HepG2 (cell line): ENCODE measurements around the gene THSD8. TPM values are rescaled to one million over a fixed set of nuclear protein-coding genes. Genes with fewer than 3 reads are reported as not detected.

ENCODE experiments used
- AGO1 ChIP-seq: fragments of 200-400 bp; formaldehyde crosslinking; IDR thresholded peaks from 2 replicates; pipeline ENCODE4 v1.6.1; 2017; ENCODE audit warnings: mild to moderate bottlenecking, low read depth, low read length, moderate library complexity; ENCODE audit not compliant: poor library complexity, severe bottlenecking
- ATAD3A ChIP-seq: sonication (generic); formaldehyde crosslinking; IDR thresholded peaks from 2 replicates; pipeline ENCODE4 v1.4.0; 2020; ENCODE audit warnings: missing genetic modification reagents
- ATF1 ChIP-seq: IDR thresholded peaks from 2 replicates; pipeline ENCODE4 v1.6.1; 2016; ENCODE audit warnings: mild to moderate bottlenecking, control low read depth
- ATRX ChIP-seq: sonication (generic); formaldehyde crosslinking; IDR thresholded peaks from 2 replicates; pipeline ENCODE4 v1.4.0; 2020; ENCODE audit warnings: missing genetic modification reagents, borderline replicate concordance
- CEBPG ChIP-seq: IDR thresholded peaks from 2 replicates; pipeline ENCODE4 v1.6.1; 2016
- EHMT2 ChIP-seq: fragments of 200-600 bp; sonication (generic); IDR thresholded peaks from 2 replicates; pipeline ENCODE4 v1.7.0; 2017; ENCODE audit warnings: antibody characterized with exemption, low read depth, low read length, borderline replicate concordance
- FOXA1 ChIP-seq, 2 experiments: fragments of 450-650 bp in 1 of 2; sonication (generic) in 1 of 2; formaldehyde crosslinking in 1 of 2; IDR thresholded peaks; 2 replicates each; pipeline versions ENCODE4 v1.4.0 to v1.6.1; 2016 to 2020; ENCODE audit warnings: missing genetic modification reagents in 1 of 2
- FOXK2 ChIP-seq: fragments of 450-650 bp; IDR thresholded peaks from 2 replicates; pipeline ENCODE4 v1.6.1; 2016
- HNRNPL ChIP-seq: fragments of 200-400 bp; formaldehyde crosslinking; IDR thresholded peaks from 2 replicates; pipeline ENCODE4 v1.6.1; 2017; ENCODE audit warnings: mild to moderate bottlenecking, low read depth, low read length
- HOXA7 ChIP-seq: sonication (generic); formaldehyde crosslinking; IDR thresholded peaks from 2 replicates; pipeline ENCODE4 v1.8.1; 2022; ENCODE audit warnings: mild to moderate bottlenecking, missing genetic modification reagents, moderate library complexity
- MEIS1 ChIP-seq: sonication (generic); formaldehyde crosslinking; IDR thresholded peaks from 2 replicates; pipeline ENCODE4 v1.9.0; 2021; ENCODE audit warnings: mild to moderate bottlenecking, missing genetic modification reagents, moderate library complexity, borderline replicate concordance
- MNT ChIP-seq: fragments of 450-650 bp; IDR thresholded peaks from 2 replicates; pipeline ENCODE4 v1.6.1; 2016
- MTA1 ChIP-seq: sonication (generic); formaldehyde crosslinking; IDR thresholded peaks from 2 replicates; pipeline ENCODE4 v1.4.0; 2020; ENCODE audit warnings: missing genetic modification reagents, mild to moderate bottlenecking, borderline replicate concordance
- NR0B2 ChIP-seq: sonication (generic); formaldehyde crosslinking; IDR thresholded peaks from 2 replicates; pipeline ENCODE4 v1.4.0; 2020; ENCODE audit warnings: mild to moderate bottlenecking, missing genetic modification reagents
- PAWR ChIP-seq: sonication (generic); formaldehyde crosslinking; IDR thresholded peaks from 2 replicates; pipeline ENCODE4 v1.4.0; 2020; ENCODE audit warnings: missing genetic modification reagents, mild to moderate bottlenecking, borderline replicate concordance
- PTBP1 ChIP-seq: fragments of 200-400 bp; formaldehyde crosslinking; IDR thresholded peaks from 2 replicates; pipeline ENCODE4 v1.6.1; 2018; ENCODE audit warnings: low read length, low read depth; ENCODE audit not compliant: poor library complexity, severe bottlenecking
- RCOR2 ChIP-seq: IDR thresholded peaks from 2 replicates; pipeline ENCODE4 v1.6.1; 2016; ENCODE audit warnings: missing biosample characterization, missing genetic modification reagents
- SP5 ChIP-seq: IDR thresholded peaks from 2 replicates; pipeline ENCODE4 v1.6.1; 2016; ENCODE audit warnings: low read depth, borderline replicate concordance
- SSRP1 ChIP-seq: IDR thresholded peaks from 2 replicates; pipeline ENCODE4 v1.6.1; 2016; ENCODE audit warnings: control low read depth
- TRIM22 ChIP-seq: fragments of 450-650 bp; IDR thresholded peaks from 2 replicates; pipeline ENCODE4 v1.6.1; 2017
- ZNF556 ChIP-seq: sonication (generic); formaldehyde crosslinking; IDR thresholded peaks from 2 replicates; pipeline ENCODE4 v1.4.0; 2020; ENCODE audit warnings: mild to moderate bottlenecking, missing genetic modification reagents, borderline replicate concordance
- ZNF580 ChIP-seq: IDR thresholded peaks from 2 replicates; pipeline ENCODE4 v1.6.1; 2016; ENCODE audit warnings: low read depth, borderline replicate concordance
- ZNF749 ChIP-seq: sonication (generic); formaldehyde crosslinking; IDR thresholded peaks from 2 replicates; pipeline ENCODE4 v1.8.0; 2022; ENCODE audit warnings: mild to moderate bottlenecking, missing genetic modification reagents, moderate library complexity, borderline replicate concordance
- ZNF792 ChIP-seq: IDR thresholded peaks from 2 replicates; pipeline ENCODE4 v1.6.1; 2016
- ZNF839 ChIP-seq: sonication (generic); formaldehyde crosslinking; IDR thresholded peaks from 2 replicates; pipeline ENCODE4 v1.4.0; 2020; ENCODE audit warnings: missing genetic modification reagents, mild to moderate bottlenecking, borderline replicate concordance
- polyA plus RNA-seq, 8 experiments: library from polyadenylated mRNA; depleted of rRNA in 3 of 8; stranded (reverse) in 7 of 8; unstranded in 1 of 8; fragments of >200 nt; fragmentation: Illumina TruSeq in 4 of 8; extraction: Trizol in 4 of 8; gene quantifications; 2 replicates each; pipeline versions ENCODE4 v1.2.1 to v1.2.3, GENCODE V29; 2011 to 2016; ENCODE audit warnings: low read depth in 4 of 8, missing spikeins in 1 of 8, mixed read lengths in 1 of 8; ENCODE audit not compliant: insufficient read depth in 1 of 8
- total RNA-seq, 5 experiments: library from RNA; depleted of rRNA; stranded (reverse); fragments of >200 nt; fragmentation: Illumina TruSeq; extraction: Trizol; gene quantifications; 2 replicates each; pipeline ENCODE4 v1.2.3, GENCODE V29; 2016; ENCODE audit warnings: low read depth in 1 of 5
- TF ChIP-seq, protein P1 (sequence below): sonication (generic); formaldehyde crosslinking; IDR thresholded peaks from 2 replicates; pipeline ENCODE4 v1.5.1; 2020; ENCODE audit warnings: missing genetic modification reagents, mild to moderate bottlenecking, borderline replicate concordance

THSD8 gene
- total and polyA plus RNA-seq, 2 of the 13 experiments (the other 11 are each of a cell fraction or from before 2014, with no cell fraction given) = 4.8 to 14.9 TPM

DNA sequence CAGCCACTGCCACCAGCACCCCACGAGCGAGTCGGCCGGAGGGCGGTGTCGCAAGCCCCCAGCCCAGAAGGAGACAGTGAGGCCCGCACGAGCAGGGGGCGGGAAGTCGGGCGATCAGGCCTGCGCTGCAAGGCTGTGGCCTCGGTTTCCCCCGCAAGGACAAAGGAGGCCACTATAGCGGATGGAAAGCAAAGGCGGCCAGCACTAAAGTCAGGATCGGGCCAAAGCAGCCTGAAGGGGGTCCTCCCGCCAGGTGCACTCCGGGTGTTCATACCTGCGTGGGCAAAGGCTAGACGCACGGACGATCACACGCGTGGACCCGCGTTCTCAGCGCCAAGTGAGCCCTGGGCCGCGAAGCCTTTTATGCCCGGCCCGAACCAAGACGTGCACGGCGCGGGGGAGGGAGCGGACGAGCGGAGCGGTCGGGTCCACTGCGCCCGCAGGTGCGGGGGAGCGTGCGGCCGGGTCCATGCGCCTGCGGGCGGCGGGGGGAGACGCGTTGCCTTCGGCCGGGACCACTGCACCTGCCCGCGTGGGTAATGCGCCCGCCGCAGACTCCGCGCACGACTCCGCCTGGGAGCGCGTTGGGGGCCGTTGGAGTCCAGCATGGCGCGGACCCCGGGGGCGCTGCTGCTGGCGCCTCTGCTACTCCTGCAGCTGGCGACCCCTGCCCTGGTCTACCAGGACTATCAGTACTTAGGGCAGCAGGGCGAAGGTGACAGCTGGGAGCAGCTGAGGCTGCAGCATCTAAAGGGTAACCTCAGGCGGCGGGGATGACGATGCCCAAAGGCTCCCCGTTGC lies at the start of gene THSD8, which contains the start of gene PRDX2 (continued):
- no peak for TF ChIP-seq HNRNPL
- peak; percentile 45 for TF ChIP-seq ZNF792 (CRISPR knock-in tag)
- TF ChIP-seq EHMT2 = no peak
- TF ChIP-seq FOXK2 = peak; percentile 95
- no peak; the same call in 1 of the 2 replicates for TF ChIP-seq ZNF839 (CRISPR knock-in tag)
- peak; percentile 53 for TF ChIP-seq MTA1 (CRISPR knock-in tag)
- TF ChIP-seq MNT = no peak
- no peak for TF ChIP-seq ATRX (CRISPR knock-in tag)
- TF ChIP-seq, protein P1, sequence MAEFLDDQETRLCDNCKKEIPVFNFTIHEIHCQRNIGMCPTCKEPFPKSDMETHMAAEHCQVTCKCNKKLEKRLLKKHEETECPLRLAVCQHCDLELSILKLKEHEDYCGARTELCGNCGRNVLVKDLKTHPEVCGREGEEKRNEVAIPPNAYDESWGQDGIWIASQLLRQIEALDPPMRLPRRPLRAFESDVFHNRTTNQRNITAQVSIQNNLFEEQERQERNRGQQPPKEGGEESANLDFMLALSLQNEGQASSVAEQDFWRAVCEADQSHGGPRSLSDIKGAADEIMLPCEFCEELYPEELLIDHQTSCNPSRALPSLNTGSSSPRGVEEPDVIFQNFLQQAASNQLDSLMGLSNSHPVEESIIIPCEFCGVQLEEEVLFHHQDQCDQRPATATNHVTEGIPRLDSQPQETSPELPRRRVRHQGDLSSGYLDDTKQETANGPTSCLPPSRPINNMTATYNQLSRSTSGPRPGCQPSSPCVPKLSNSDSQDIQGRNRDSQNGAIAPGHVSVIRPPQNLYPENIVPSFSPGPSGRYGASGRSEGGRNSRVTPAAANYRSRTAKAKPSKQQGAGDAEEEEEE (CRISPR knock-in tag) = peak; percentile 78; the same call in 1 of the 2 replicates
- TF ChIP-seq HOXA7 (CRISPR knock-in tag) = no peak
- TF ChIP-seq TRIM22 = no peak
- TF ChIP-seq SP5 (CRISPR knock-in tag) = no peak; the same call in 1 of the 2 replicates
- no peak for TF ChIP-seq ATF1
- TF ChIP-seq RCOR2 = no peak
- TF ChIP-seq CEBPG (CRISPR knock-in tag) = peak; percentile 14; the same call in 1 of the 2 replicates
- no peak; the same call in 1 of the 2 replicates for TF ChIP-seq ZNF580 (CRISPR knock-in tag)
- 0 out of 2 replicates have a peak, but pooled peaks have one; percentile 40 for TF ChIP-seq PAWR (CRISPR knock-in tag)
- no peak for TF ChIP-seq FOXA1 (IDR thresholded peaks at IDR 0.05)
- TF ChIP-seq FOXA1 (CRISPR knock-in tag; IDR thresholded peaks at IDR 0.05) = peak; percentile 32
- peak; percentile 64 for TF ChIP-seq MEIS1 (CRISPR knock-in tag)
- TF ChIP-seq ZNF749 (CRISPR knock-in tag) = no peak
- TF ChIP-seq ATAD3A (CRISPR knock-in tag) = no peak
- peak; percentile 91; the same call in 1 of the 2 replicates for TF ChIP-seq ZNF556
- TF ChIP-seq PTBP1 = no peak
- TF ChIP-seq SSRP1 = no peak
- TF ChIP-seq AGO1 = no peak
- TF ChIP-seq NR0B2 = no peak; the same call in 1 of the 2 replicates
